Neural progenitor cell (in vitro differentiated cells): ENCODE results near the gene EFNA2. TPM values are rescaled to one million over a fixed set of nuclear protein-coding genes. Genes with fewer than 3 reads are reported as not detected.

Experiments used
- DNase-seq: peaks from one replicate; pipeline ENCODE4 v3.0.0-alpha.2; 2016; ENCODE audit warnings: low spot score
- H2AFZ ChIP-seq: fragments of 200-600 bp; sonication (generic); replicated peaks from 2 replicates; pipeline ENCODE4 v1.6.1; 2016; ENCODE audit warnings: antibody characterized with exemption
- H3F3A ChIP-seq: fragments of 200-600 bp; sonication (generic); 2 replicates; pipeline ENCODE4 v1.6.1; 2016; ENCODE audit warnings: antibody characterized with exemption, low read depth
- H3K27ac ChIP-seq: fragments of 200-600 bp; sonication (generic); 2 replicates; pipeline ENCODE4 v1.5.1; 2016; ENCODE audit warnings: mild to moderate bottlenecking
- H3K27me3 ChIP-seq: fragments of 200-600 bp; sonication (generic); 2 replicates; pipeline ENCODE4 v1.6.1; 2016; ENCODE audit warnings: mild to moderate bottlenecking, moderate library complexity
- H3K36me3 ChIP-seq: fragments of 200-600 bp; sonication (generic); 2 replicates; pipeline ENCODE4 v1.5.1; 2016
- H3K4me1 ChIP-seq: fragments of 200-600 bp; sonication (generic); 2 replicates; pipeline ENCODE4 v1.6.1; 2016; ENCODE audit warnings: mixed run types
- H3K4me2 ChIP-seq: fragments of 200-600 bp; sonication (generic); 2 replicates; pipeline ENCODE4 v1.6.1; 2016
- H3K4me3 ChIP-seq: fragments of 200-600 bp; sonication (generic); 2 replicates; pipeline ENCODE4 v1.5.1; 2016
- H3K79me2 ChIP-seq: fragments of 200-600 bp; sonication (generic); 2 replicates; pipeline ENCODE4 v1.6.1; 2016; ENCODE audit warnings: low read depth
- H3K9ac ChIP-seq: fragments of 200-600 bp; sonication (generic); 2 replicates; pipeline ENCODE4 v1.6.1; 2016
- H3K9me3 ChIP-seq: fragments of 200-600 bp; sonication (generic); 2 replicates; pipeline ENCODE4 v1.5.1; 2016; ENCODE audit warnings: low read depth
- H4K20me1 ChIP-seq: fragments of 200-600 bp; sonication (generic); 2 replicates; pipeline ENCODE4 v1.6.1; 2016; ENCODE audit warnings: low read depth
- H3K27ac Mint-ChIP-seq: 3 replicates; pipeline ENCODE4 v1.8.0; 2021; ENCODE audit warnings: mixed read lengths
- H3K27me3 Mint-ChIP-seq: 2 replicates; pipeline ENCODE4 v1.8.0; 2022; ENCODE audit warnings: low read depth, mild to moderate bottlenecking, inconsistent platforms, moderate library complexity, mixed read lengths; ENCODE audit not compliant: insufficient read depth
- H3K36me3 Mint-ChIP-seq: 3 replicates; pipeline ENCODE4 v1.8.0; 2021; ENCODE audit warnings: mixed read lengths
- H3K4me1 Mint-ChIP-seq: 3 replicates; pipeline ENCODE4 v1.8.0; 2021; ENCODE audit warnings: mixed read lengths
- H3K4me3 Mint-ChIP-seq: 3 replicates; pipeline ENCODE4 v1.8.0; 2021; ENCODE audit warnings: mild to moderate bottlenecking, moderate library complexity, mixed read lengths
- H3K9me3 Mint-ChIP-seq: 3 replicates; pipeline ENCODE4 v1.8.0; 2020; ENCODE audit warnings: mixed read lengths
- EZH2 ChIP-seq: fragments of 200-600 bp; sonication (generic); IDR thresholded peaks from 2 replicates; pipeline ENCODE4 v1.6.1; 2017; ENCODE audit warnings: antibody characterized with exemption, mild to moderate bottlenecking, moderate library complexity
- EZH2phosphoT487 ChIP-seq: fragments of 200-600 bp; sonication (generic); IDR thresholded peaks from 2 replicates; pipeline ENCODE4 v1.6.1; 2017; ENCODE audit warnings: antibody characterized with exemption
- total RNA-seq: library from RNA; depleted of rRNA; stranded (reverse); fragments of >200 nt; gene quantifications from 2 replicates; pipeline ENCODE4 v1.2.3, GENCODE V29; 2015; ENCODE audit warnings: low replicate concordance
- TF ChIP-seq, protein P1 (sequence below): fragments of 200-600 bp; sonication (generic); IDR thresholded peaks from 2 replicates; pipeline ENCODE4 v1.5.1; 2017; ENCODE audit warnings: antibody characterized with exemption, mild to moderate bottlenecking

The EFNA2 gene
- total RNA-seq, 1 donor from 2014 or later: 13.2 TPM

DNA sequence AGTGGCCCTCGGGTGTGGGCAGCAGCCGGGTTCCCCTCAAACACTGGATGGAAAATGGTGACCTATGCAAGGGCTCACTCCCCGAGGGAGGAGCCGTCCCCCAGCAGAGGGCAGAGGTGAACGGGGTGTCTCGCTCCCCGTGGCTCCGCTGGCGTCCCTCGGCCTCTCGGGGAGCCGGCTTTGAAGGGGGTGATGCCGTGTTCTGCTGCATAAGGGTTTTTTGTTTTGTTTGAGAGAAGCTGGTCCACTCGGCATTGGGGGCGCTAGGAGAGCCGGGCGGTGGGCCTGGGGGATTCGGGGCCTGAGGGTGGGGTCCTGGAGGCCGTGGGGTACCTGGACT is 4.0 kb downstream of the EFNA2 start:
- Mint-ChIP-seq H3K27me3 (peaks cover 5% of the 10 kb centered on the region), H3K9me3 (no peaks in the 10 kb centered on the region), H3K4me3 (no peak overlapping the region), H3K4me1 (peaks cover 9% of the 10 kb centered on the region), H3K36me3 (no peaks in the 10 kb centered on the region), H3K27ac (no peak overlapping the region)
- H4K20me1 ChIP-seq: peaks cover 76% of the 10 kb centered on the region
- TF ChIP-seq, protein P1, sequence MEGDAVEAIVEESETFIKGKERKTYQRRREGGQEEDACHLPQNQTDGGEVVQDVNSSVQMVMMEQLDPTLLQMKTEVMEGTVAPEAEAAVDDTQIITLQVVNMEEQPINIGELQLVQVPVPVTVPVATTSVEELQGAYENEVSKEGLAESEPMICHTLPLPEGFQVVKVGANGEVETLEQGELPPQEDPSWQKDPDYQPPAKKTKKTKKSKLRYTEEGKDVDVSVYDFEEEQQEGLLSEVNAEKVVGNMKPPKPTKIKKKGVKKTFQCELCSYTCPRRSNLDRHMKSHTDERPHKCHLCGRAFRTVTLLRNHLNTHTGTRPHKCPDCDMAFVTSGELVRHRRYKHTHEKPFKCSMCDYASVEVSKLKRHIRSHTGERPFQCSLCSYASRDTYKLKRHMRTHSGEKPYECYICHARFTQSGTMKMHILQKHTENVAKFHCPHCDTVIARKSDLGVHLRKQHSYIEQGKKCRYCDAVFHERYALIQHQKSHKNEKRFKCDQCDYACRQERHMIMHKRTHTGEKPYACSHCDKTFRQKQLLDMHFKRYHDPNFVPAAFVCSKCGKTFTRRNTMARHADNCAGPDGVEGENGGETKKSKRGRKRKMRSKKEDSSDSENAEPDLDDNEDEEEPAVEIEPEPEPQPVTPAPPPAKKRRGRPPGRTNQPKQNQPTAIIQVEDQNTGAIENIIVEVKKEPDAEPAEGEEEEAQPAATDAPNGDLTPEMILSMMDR: no peak
- TF ChIP-seq EZH2phosphoT487: no peak
- no peak for TF ChIP-seq EZH2
- no peak for DNase-seq
- no peaks in the 10 kb centered on the region for H3K9me3 ChIP-seq
- no peak overlapping the region for H3K27ac ChIP-seq
- peaks cover 24% of the 10 kb centered on the region for H3F3A ChIP-seq
- H3K36me3 ChIP-seq: no peaks in the 10 kb centered on the region
- H3K27me3 ChIP-seq: peaks cover 17% of the 10 kb centered on the region
- no peak overlapping the region for H3K4me2 ChIP-seq
- H3K79me2 ChIP-seq: peaks cover 28% of the 10 kb centered on the region
- H3K4me3 ChIP-seq: no peak overlapping the region
- H2AFZ ChIP-seq: no peak overlapping the region
- peaks cover 17% of the 10 kb centered on the region for H3K4me1 ChIP-seq
- H3K9ac ChIP-seq: no peak overlapping the region

DNA sequence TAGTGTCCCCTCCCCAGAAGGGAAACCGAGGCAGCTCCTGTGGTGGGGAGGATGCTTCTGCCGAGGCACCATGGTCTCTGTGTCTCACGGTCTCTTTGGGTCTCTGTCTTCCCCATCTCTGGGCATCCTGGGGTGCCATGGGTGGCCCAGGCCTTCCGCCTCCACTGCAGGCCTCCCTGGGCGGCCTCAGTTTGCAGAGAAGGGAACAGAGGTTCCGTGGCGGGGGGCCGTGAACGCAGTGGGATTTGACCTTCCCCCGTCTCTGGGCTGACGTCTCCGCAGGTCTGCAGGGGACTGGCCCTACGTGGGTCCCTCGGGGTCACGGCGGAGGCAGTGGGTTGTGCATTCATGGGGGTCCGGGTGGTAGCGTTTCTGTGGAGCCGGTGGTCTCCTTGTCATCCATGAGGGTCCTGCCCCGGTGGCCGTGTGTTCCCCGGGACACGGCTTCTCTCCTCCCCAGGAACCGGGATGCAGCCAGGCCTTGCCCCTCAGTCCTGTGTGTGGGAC is 4.6 kb downstream of the EFNA2 start:
- Histone ChIP-seq H3K9ac (no peak overlapping the region), H3F3A (peaks cover 18% of the 10 kb centered on the region), H3K9me3 (no peaks in the 10 kb centered on the region), H4K20me1 (peaks cover 82% of the 10 kb centered on the region), H3K36me3 (no peaks in the 10 kb centered on the region), H3K27ac (no peak overlapping the region), H3K4me2 (no peak overlapping the region), H2AFZ (no peak overlapping the region), H3K27me3 (peaks cover 17% of the 10 kb centered on the region), H3K4me1 (peaks cover 17% of the 10 kb centered on the region), H3K4me3 (no peak overlapping the region), H3K79me2 (peaks cover 28% of the 10 kb centered on the region)
- Mint-ChIP-seq H3K36me3 (no peaks in the 10 kb centered on the region), H3K4me1 (peaks cover 3% of the 10 kb centered on the region), H3K27me3 (peaks cover 2% of the 10 kb centered on the region), H3K4me3 (no peak overlapping the region), H3K27ac (no peak overlapping the region), H3K9me3 (no peaks in the 10 kb centered on the region)
- DNase-seq: no peak
- TF ChIP-seq EZH2: no peak
- TF ChIP-seq, protein P1: no peak
- TF ChIP-seq EZH2phosphoT487: no peak

DNA sequence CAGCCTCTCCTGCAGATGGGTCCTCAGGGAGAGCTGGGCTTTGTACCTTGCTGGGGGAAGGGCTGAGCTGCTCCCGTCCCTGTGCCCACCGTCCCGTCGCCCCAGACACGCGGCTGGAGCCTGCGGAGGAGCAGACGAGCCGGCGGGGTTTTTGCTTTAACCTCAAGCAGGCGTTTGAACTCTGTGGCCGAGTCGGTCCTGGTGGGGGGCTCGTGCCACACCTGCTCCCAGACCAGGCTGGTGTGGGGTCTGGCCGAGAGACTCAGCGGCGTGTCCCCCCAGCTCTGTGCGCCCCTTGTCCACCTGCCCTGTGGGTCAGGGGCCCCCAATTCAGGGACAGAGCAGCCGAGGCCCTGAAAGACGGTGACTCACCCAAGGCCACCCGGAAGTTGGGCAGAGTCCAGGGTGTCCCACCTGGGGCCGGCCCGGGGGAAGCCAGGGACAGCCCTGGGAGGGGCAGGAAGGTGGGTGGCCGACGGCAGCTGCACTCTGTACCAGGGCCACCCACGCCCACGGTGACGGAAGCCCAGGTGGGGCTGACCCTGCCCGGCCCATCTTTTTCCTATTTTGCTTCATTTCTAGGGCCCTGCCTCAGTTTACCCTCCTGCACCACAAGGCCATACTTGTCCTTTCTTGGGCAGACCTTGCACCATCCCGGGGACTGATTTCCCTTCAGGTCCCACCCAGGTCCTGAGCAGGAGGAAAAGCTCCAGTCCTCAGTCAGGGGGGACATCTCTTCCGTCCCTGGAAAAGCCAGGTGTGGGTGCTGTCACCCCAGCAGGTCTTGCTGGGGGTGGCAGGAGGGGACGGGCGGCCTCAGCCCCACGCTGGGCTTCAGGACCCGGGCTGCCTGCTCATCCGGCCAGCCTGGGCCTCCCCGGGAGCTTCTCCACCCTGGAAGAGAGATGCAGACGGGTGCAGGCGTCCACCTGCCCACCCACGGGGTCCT is 5.3 kb downstream of the EFNA2 start:
- Histone ChIP-seq H3K9me3 (no peaks in the 10 kb centered on the region), H2AFZ (no peak overlapping the region), H3K36me3 (no peaks in the 10 kb centered on the region), H3F3A (peaks cover 16% of the 10 kb centered on the region), H3K4me1 (peaks cover 17% of the 10 kb centered on the region), H3K4me3 (no peak overlapping the region), H3K9ac (no peak overlapping the region), H4K20me1 (peaks cover 87% of the 10 kb centered on the region), H3K27ac (no peak overlapping the region), H3K27me3 (peaks cover 18% of the 10 kb centered on the region), H3K4me2 (no peak overlapping the region), H3K79me2 (peaks cover 28% of the 10 kb centered on the region)
- Mint-ChIP-seq H3K36me3 (no peaks in the 10 kb centered on the region), H3K27ac (no peak overlapping the region), H3K27me3 (peaks cover 2% of the 10 kb centered on the region), H3K9me3 (no peaks in the 10 kb centered on the region), H3K4me1 (peaks cover 3% of the 10 kb centered on the region), H3K4me3 (no peak overlapping the region)
- TF ChIP-seq EZH2 (no peak), EZH2phosphoT487 (no peak)
- TF ChIP-seq, protein P1: no peak
- no peak for DNase-seq
